K562 (cell line): Measurements from ENCODE around the gene TAT.

Experiments
- PURB ChIP-seq: sonication (generic); formaldehyde crosslinking; IDR thresholded peaks from 2 replicates; pipeline ENCODE4 v1.9.0; 2021; ENCODE audit warnings: low read depth, mild to moderate bottlenecking, missing genetic modification reagents
- TBP ChIP-seq: optimal IDR thresholded peaks from 2 replicates; pipeline ENCODE3; 2011; ENCODE audit warnings: low read depth, low read length, improper control_type of control experiment
- TF ChIP-seq, protein P1 (sequence below): sonication (generic); formaldehyde crosslinking; IDR thresholded peaks from 2 replicates; pipeline ENCODE4 v1.9.0; 2022; ENCODE audit warnings: mild to moderate bottlenecking, missing genetic modification reagents
- TF ChIP-seq, protein P2 (sequence below), 3 experiments: IDR thresholded peaks in 2 of 3; conservative IDR thresholded peaks in 1 of 3; 2 replicates each; pipeline ENCODE4 v1.5.1; 2011 to 2012; ENCODE audit warnings: low read length in 3 of 3, mild to moderate bottlenecking in 3 of 3, control low read depth in 2 of 3, improper control_type of control experiment in 1 of 3, inconsistent platforms in 1 of 3, low read depth in 1 of 3, mixed read lengths in 1 of 3, moderate library complexity in 1 of 3; ENCODE audit not compliant: insufficient read depth in 2 of 3

DNA sequence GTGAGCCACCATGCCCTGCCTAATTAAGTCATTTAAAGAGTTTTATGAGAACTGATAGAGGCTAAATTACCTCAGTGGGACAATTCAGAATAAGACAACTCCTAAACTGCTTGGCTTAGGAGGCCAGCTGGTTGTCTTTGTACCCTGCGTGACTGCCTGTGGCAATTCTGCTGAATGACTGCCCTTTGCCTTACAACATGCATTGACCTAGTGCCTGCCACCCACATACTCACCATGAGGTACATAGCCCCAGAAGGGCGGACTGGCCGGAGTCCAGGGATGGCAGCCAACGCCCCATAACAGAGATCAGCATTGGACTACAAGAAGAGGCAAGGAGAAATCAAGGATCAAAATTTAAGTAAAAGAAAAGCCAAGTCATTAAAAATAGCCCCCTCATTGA is 7.3 kb downstream of the TAT start:
- TF ChIP-seq PURB (CRISPR knock-in tag) (no peak), TBP (no peak)
- TF ChIP-seq, protein P1, sequence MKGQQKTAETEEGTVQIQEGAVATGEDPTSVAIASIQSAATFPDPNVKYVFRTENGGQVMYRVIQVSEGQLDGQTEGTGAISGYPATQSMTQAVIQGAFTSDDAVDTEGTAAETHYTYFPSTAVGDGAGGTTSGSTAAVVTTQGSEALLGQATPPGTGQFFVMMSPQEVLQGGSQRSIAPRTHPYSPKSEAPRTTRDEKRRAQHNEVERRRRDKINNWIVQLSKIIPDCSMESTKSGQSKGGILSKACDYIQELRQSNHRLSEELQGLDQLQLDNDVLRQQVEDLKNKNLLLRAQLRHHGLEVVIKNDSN = no peak
- TF ChIP-seq, protein P2, sequence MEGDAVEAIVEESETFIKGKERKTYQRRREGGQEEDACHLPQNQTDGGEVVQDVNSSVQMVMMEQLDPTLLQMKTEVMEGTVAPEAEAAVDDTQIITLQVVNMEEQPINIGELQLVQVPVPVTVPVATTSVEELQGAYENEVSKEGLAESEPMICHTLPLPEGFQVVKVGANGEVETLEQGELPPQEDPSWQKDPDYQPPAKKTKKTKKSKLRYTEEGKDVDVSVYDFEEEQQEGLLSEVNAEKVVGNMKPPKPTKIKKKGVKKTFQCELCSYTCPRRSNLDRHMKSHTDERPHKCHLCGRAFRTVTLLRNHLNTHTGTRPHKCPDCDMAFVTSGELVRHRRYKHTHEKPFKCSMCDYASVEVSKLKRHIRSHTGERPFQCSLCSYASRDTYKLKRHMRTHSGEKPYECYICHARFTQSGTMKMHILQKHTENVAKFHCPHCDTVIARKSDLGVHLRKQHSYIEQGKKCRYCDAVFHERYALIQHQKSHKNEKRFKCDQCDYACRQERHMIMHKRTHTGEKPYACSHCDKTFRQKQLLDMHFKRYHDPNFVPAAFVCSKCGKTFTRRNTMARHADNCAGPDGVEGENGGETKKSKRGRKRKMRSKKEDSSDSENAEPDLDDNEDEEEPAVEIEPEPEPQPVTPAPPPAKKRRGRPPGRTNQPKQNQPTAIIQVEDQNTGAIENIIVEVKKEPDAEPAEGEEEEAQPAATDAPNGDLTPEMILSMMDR (IDR thresholded peaks at IDR 0.05 in 2 of 3, conservative IDR thresholded peaks at IDR 0.05 in 1 of 3; ENCODE audit: insufficient read depth in 2 of 3, low read depth in 1 of 3, low read length in 3 of 3) = no peak
